H1 (cell line): ENCODE measurements around the gene HMHB1. TPM values are rescaled to one million over a fixed set of nuclear protein-coding genes. Genes with fewer than 3 reads are reported as not detected.

Source experiments
- CTCF ChIA-PET: fragments of 300-600 bp; sonication (Branson Sonifier 250); formaldehyde crosslinking; loops from one replicate; lab custom pipeline; 2021; ENCODE audit not compliant: partially characterized antibody; lab: Charles Lee
- POLR2A ChIA-PET: fragments of 300-600 bp; sonication (Branson Sonifier 250); formaldehyde crosslinking; loops from one replicate; lab custom pipeline; 2021; ENCODE audit warnings: inconsistent platforms; ENCODE audit not compliant: partially characterized antibody; lab: Charles Lee
- DNase-seq, 2 experiments: peaks; one replicate each; pipeline versions ENCODE4 v3.0.0 to v3.0.0-alpha.2; 2010 to 2022; ENCODE audit warnings: low spot score in 2 of 2, low read depth in 1 of 2, mixed read lengths in 1 of 2
- FAIRE-seq: peaks from 2 replicates; lab custom pipeline; 2011; peaks lifted over from hg19 to GRCh38; lab: Jason Lieb, UNC
- H2AFZ ChIP-seq: 2 replicates; pipeline ENCODE4 v1.8.1; 2012; ENCODE audit warnings: low read length, inconsistent platforms
- H2AK5ac ChIP-seq: 2 replicates; pipeline ENCODE4 v1.6.1; 2013; ENCODE audit warnings: low read depth, low read length
- H2BK120ac ChIP-seq: replicated peaks from 2 replicates; pipeline ENCODE3; 2013; ENCODE audit warnings: low read depth, low read length, inconsistent platforms
- H2BK12ac ChIP-seq: 2 replicates; pipeline ENCODE4 v1.6.1; 2013; ENCODE audit warnings: low read depth, low read length
- H2BK15ac ChIP-seq: 2 replicates; pipeline ENCODE4 v1.6.1; 2013; ENCODE audit warnings: low read length
- H2BK20ac ChIP-seq: 2 replicates; pipeline ENCODE4 v1.6.1; 2013; ENCODE audit warnings: low read length
- H2BK5ac ChIP-seq: 2 replicates; pipeline ENCODE4 v1.6.1; 2013; ENCODE audit warnings: low read depth, low read length
- H3K14ac ChIP-seq: 2 replicates; pipeline ENCODE4 v1.6.1; 2013; ENCODE audit warnings: inconsistent platforms; ENCODE audit not compliant: insufficient read length
- H3K18ac ChIP-seq: 2 replicates; pipeline ENCODE4 v1.6.1; 2013; ENCODE audit warnings: low read length; ENCODE audit errors: extremely low read depth
- H3K23ac ChIP-seq: 2 replicates; pipeline ENCODE4 v1.6.1; 2013; ENCODE audit warnings: inconsistent platforms; ENCODE audit not compliant: insufficient read length
- H3K23me2 ChIP-seq: 2 replicates; pipeline ENCODE4 v1.6.1; 2013; ENCODE audit warnings: low read depth, low read length
- H3K27ac ChIP-seq: 2 replicates; pipeline ENCODE4 v1.6.1; 2011; ENCODE audit warnings: low read depth, low read length, inconsistent platforms
- H3K27me3 ChIP-seq, 4 experiments: replicated peaks in 1 of 4; 1 replicate in 1 of 4; 2 replicates in 3 of 4; pipeline versions ENCODE4 v1.6.1 to v1.8.1; 2011 to 2013; ENCODE audit warnings: low read length in 3 of 4, mild to moderate bottlenecking in 3 of 4, inconsistent platforms in 2 of 4, mixed read lengths in 2 of 4, moderate library complexity in 1 of 4; ENCODE audit not compliant: control insufficient read depth in 3 of 4, insufficient read depth in 3 of 4; ENCODE audit errors: extremely low read depth in 1 of 4
- H3K36me3 ChIP-seq, 4 experiments: 2 replicates each; pipeline versions ENCODE4 v1.6.1 to v1.8.1; 2011 to 2013; ENCODE audit warnings: mild to moderate bottlenecking in 4 of 4, low read length in 3 of 4, moderate library complexity in 2 of 4, control low read depth in 1 of 4, inconsistent platforms in 1 of 4; ENCODE audit not compliant: insufficient read depth in 4 of 4, control insufficient read depth in 2 of 4
- H3K4ac ChIP-seq: replicated peaks from 2 replicates; pipeline ENCODE3; 2013; ENCODE audit warnings: low read length, low read depth, mixed read lengths, inconsistent platforms; ENCODE audit not compliant: insufficient read length
- H3K4me1 ChIP-seq, 4 experiments: replicated peaks in 1 of 4; 1 replicate in 1 of 4; 2 replicates in 3 of 4; pipeline versions ENCODE4 v1.6.1 to v1.8.1; 2011 to 2013; ENCODE audit warnings: low read length in 3 of 4, inconsistent platforms in 2 of 4, mixed read lengths in 1 of 4; ENCODE audit not compliant: insufficient read depth in 4 of 4, control insufficient read depth in 3 of 4
- H3K4me2 ChIP-seq, 2 experiments: 2 replicates each; pipeline versions ENCODE4 v1.6.1 to v1.8.1; 2011 to 2013; ENCODE audit warnings: low read depth in 2 of 2, low read length in 2 of 2, control low read depth in 1 of 2, inconsistent platforms in 1 of 2, mild to moderate bottlenecking in 1 of 2; ENCODE audit not compliant: insufficient read depth in 1 of 2
- H3K4me3 ChIP-seq, 4 experiments: fragments of 200-600, 300-600 bp in 1 of 4; sonication (generic), shearing (Covaris generic), sonication (Bioruptor Twin) in 1 of 4; 2 replicates each; pipeline versions ENCODE4 v1.5.1 to v1.8.1; 2011 to 2016; ENCODE audit warnings: low read length in 4 of 4, low read depth in 3 of 4, control low read depth in 2 of 4, inconsistent platforms in 2 of 4, mild to moderate bottlenecking in 2 of 4, mixed read lengths in 1 of 4, moderate library complexity in 1 of 4; ENCODE audit not compliant: insufficient read depth in 2 of 4; ENCODE audit errors: extremely low read depth in 1 of 4
- H3K56ac ChIP-seq: replicated peaks from 2 replicates; pipeline ENCODE3; 2013; ENCODE audit warnings: low read depth, mild to moderate bottlenecking, mixed read lengths, low read length, inconsistent platforms; ENCODE audit not compliant: insufficient read length
- H3K79me1 ChIP-seq: 2 replicates; pipeline ENCODE4 v1.6.1; 2013; ENCODE audit warnings: low read depth, low read length, control low read depth
- H3K79me2 ChIP-seq, 2 experiments: 2 replicates each; pipeline versions ENCODE4 v1.6.1 to v1.8.1; 2012 to 2013; ENCODE audit warnings: low read length in 2 of 2, mild to moderate bottlenecking in 2 of 2, inconsistent platforms in 1 of 2; ENCODE audit not compliant: insufficient read depth in 2 of 2, control insufficient read depth in 1 of 2
- H3K9ac ChIP-seq, 4 experiments: replicated peaks in 1 of 4; 1 replicate in 1 of 4; 2 replicates in 3 of 4; pipeline versions ENCODE4 v1.6.1 to v1.8.1; 2011 to 2013; ENCODE audit warnings: low read depth in 3 of 4, low read length in 3 of 4, control low read depth in 2 of 4, mild to moderate bottlenecking in 2 of 4, moderate library complexity in 2 of 4, inconsistent platforms in 1 of 4; ENCODE audit errors: extremely low read depth in 1 of 4
- H3K9me3 ChIP-seq, 2 experiments: 2 replicates each; pipeline versions ENCODE4 v1.6.1 to v1.8.1; 2012 to 2013; ENCODE audit warnings: mild to moderate bottlenecking in 2 of 2, moderate library complexity in 2 of 2, control low read depth in 1 of 2, inconsistent platforms in 1 of 2, low read depth in 1 of 2, low read length in 1 of 2, mixed read lengths in 1 of 2; ENCODE audit not compliant: insufficient read depth in 2 of 2
- H4K20me1 ChIP-seq, 2 experiments: replicated peaks in 1 of 2; 2 replicates each; pipeline versions ENCODE3 to v1.8.1; 2011 to 2013; ENCODE audit warnings: inconsistent platforms in 2 of 2, low read length in 2 of 2, mild to moderate bottlenecking in 1 of 2; ENCODE audit not compliant: insufficient read depth in 2 of 2, control insufficient read depth in 1 of 2
- H4K5ac ChIP-seq: 2 replicates; pipeline ENCODE4 v1.6.1; 2013; ENCODE audit warnings: low read length, low read depth, mixed read lengths, inconsistent platforms; ENCODE audit not compliant: insufficient read length
- H4K8ac ChIP-seq: 2 replicates; pipeline ENCODE4 v1.8.0; 2013; ENCODE audit warnings: mild to moderate bottlenecking, moderate library complexity, low read length, inconsistent platforms; ENCODE audit not compliant: insufficient read depth; ENCODE audit errors: extremely low read depth
- H4K91ac ChIP-seq: replicated peaks from 2 replicates; pipeline ENCODE3; 2013; ENCODE audit warnings: low read length, mixed read lengths, inconsistent platforms; ENCODE audit not compliant: insufficient read length
- BCL11A ChIP-seq, 2 experiments: IDR thresholded peaks; one replicate each; pipeline ENCODE4 v1.6.1; 2011; ENCODE audit warnings: low read depth in 2 of 2, low read length in 2 of 2, mild to moderate bottlenecking in 2 of 2
- CEBPB ChIP-seq: IDR thresholded peaks from 2 replicates; pipeline ENCODE4 v1.6.1; 2012; ENCODE audit warnings: low read depth, low read length
- CHD2 ChIP-seq: IDR thresholded peaks from 2 replicates; pipeline ENCODE4 v1.6.1; 2012; ENCODE audit warnings: low read length, improper control_type of control experiment
- CTBP2 ChIP-seq: IDR thresholded peaks from 2 replicates; pipeline ENCODE4 v1.7.0; 2011; ENCODE audit warnings: borderline replicate concordance, mild to moderate bottlenecking, moderate library complexity, mixed read lengths, low read length; ENCODE audit not compliant: insufficient read depth, insufficient read length
- GABPA ChIP-seq: IDR thresholded peaks from 2 replicates; pipeline ENCODE4 v1.6.1; 2011; ENCODE audit warnings: mild to moderate bottlenecking, low read length, moderate library complexity, borderline replicate concordance; ENCODE audit not compliant: insufficient read depth
- KDM1A ChIP-seq: fragments of 200-600, 300-600 bp; sonication (generic); IDR thresholded peaks from 2 replicates; pipeline ENCODE4 v1.7.1; 2016; ENCODE audit warnings: mild to moderate bottlenecking, low read length, borderline replicate concordance
- KDM5A ChIP-seq: fragments of 200-600 bp; IDR thresholded peaks from 2 replicates; pipeline ENCODE4 v1.7.1; 2012; ENCODE audit warnings: mild to moderate bottlenecking, low read length, inconsistent platforms, mixed read lengths
- SIN3A ChIP-seq, 2 experiments: IDR thresholded peaks in 1 of 2; conservative IDR thresholded peaks in 1 of 2; 2 replicates each; pipeline ENCODE4 v1.6.1; 2011 to 2012; ENCODE audit warnings: low read length in 2 of 2, improper control_type of control experiment in 1 of 2, low read depth in 1 of 2, mild to moderate bottlenecking in 1 of 2
- SP1 ChIP-seq: IDR thresholded peaks from 2 replicates; pipeline ENCODE4 v1.6.1; 2011; ENCODE audit warnings: low read depth, low read length
- TAF1 ChIP-seq: IDR thresholded peaks from 2 replicates; pipeline ENCODE4 v1.6.1; 2011; ENCODE audit warnings: mild to moderate bottlenecking, low read depth, low read length
- TCF12 ChIP-seq: IDR thresholded peaks from 2 replicates; pipeline ENCODE4 v1.6.1; 2011; ENCODE audit warnings: low read depth, mild to moderate bottlenecking, low read length
- ZNF274 ChIP-seq: IDR thresholded peaks from 2 replicates; pipeline ENCODE4 v1.7.0; 2012; ENCODE audit warnings: low read length, borderline replicate concordance; ENCODE audit errors: extremely low read depth
- WGBS, 2 experiments: shearing (Covaris generic) in 1 of 2; methylation state at CpG; one replicate each; pipeline versions ENCODE4 v1.1.6 to v1.1.7; 2013 to 2015; ENCODE audit warnings: low lambda C conversion rate in 2 of 2, mixed read lengths in 2 of 2, inconsistent platforms in 1 of 2, low coverage in 1 of 2, missing lambda C conversion rate in 1 of 2; ENCODE audit not compliant: insufficient replicate concordance in 2 of 2, insufficient coverage in 1 of 2, insufficient read length in 1 of 2; ENCODE audit errors: extremely low coverage in 1 of 2, missing lambda C conversion rate in 1 of 2; 5-methylcytosine and 5-hydroxymethylcytosine counted together
- polyA plus RNA-seq, 7 experiments: library from polyadenylated mRNA; depleted of rRNA in 3 of 7; stranded (reverse) in 5 of 7; unstranded in 2 of 7; fragments of >200 nt in 5 of 7; fragments of 200-250 nt in 2 of 7; gene quantifications; 1 replicate in 5 of 7; 2 replicates in 1 of 7; 4 replicates in 1 of 7; pipeline versions ENCODE4 v1.2.1 to v1.2.3, GENCODE V29; 2011 to 2013; ENCODE audit warnings: missing spikeins in 2 of 7, mixed read lengths in 2 of 7
- total RNA-seq: library from RNA; stranded (reverse); fragmentation: NEBNext Ultra II Directional; extraction: Animal tissue kit (Norgen Biotek cat#: 25700); gene quantifications from 2 replicates; pipeline ENCODE4 v1.2.1, GENCODE V29; 2021

The HMHB1 gene
- total and polyA plus RNA-seq, 2 of the 8 experiments (the other 6 are each of a cell fraction or from before 2014, with no cell fraction given): not detected

- Histone ChIP-seq H3K27ac (no peak overlapping the region), H2BK12ac (no peak overlapping the region), H3K4me2 (no peak overlapping the region), H3K4me1 (no peaks in the 10 kb centered on the region), H4K8ac (no peak overlapping the region), H3K36me3 (no peaks in the 10 kb centered on the region), H2AFZ (no peak overlapping the region), H3K27me3 (no peaks in the 10 kb centered on the region), H2BK20ac (no peak overlapping the region), H3K4me3 (no peak overlapping the region), H3K23me2 (no peaks in the 10 kb centered on the region), H4K91ac (no peak overlapping the region), H3K79me1 (no peaks in the 10 kb centered on the region), H4K5ac (no peak overlapping the region), H3K14ac (no peak overlapping the region), H4K20me1 (no peaks in the 10 kb centered on the region), H2BK5ac (no peak overlapping the region), H3K9ac (no peak overlapping the region), H3K4ac (no peak overlapping the region), H3K23ac (no peak overlapping the region), H3K56ac (no peak overlapping the region), H2BK120ac (no peak overlapping the region), H2BK15ac (no peak overlapping the region), H3K79me2 (no peaks in the 10 kb centered on the region), H2AK5ac (no peak overlapping the region), H3K18ac (no peak overlapping the region), H3K9me3 (no peaks in the 10 kb centered on the region)
- ChIA-PET CTCF (interaction anchor here (0.6 kb wide), 1 partner anchor 627 kb away, joined by 3 read pairs; no protein-coding TSS in a partner anchor), POLR2A (no interaction called here)
- WGBS, 2 experiments: 80% methylated on average over 2 of the region's 2 CpGs; no CpG with 5 or more reads in 1 of the 2 experiments
- DNase-seq (no peak), FAIRE-seq (no peak)
- no peak for TF ChIP-seq CHD2
- no peak for TF ChIP-seq SP1
- TF ChIP-seq GABPA: no peak
- no peak for TF ChIP-seq KDM1A
- TF ChIP-seq CTBP2: no peak
- no peak for TF ChIP-seq CEBPB
- TF ChIP-seq TAF1: no peak
- TF ChIP-seq KDM5A: no peak
- no peak for TF ChIP-seq SIN3A (conservative IDR thresholded peaks at IDR 0.05 in 1 of 2, IDR thresholded peaks at IDR 0.05 in 1 of 2; ENCODE audit: low read depth in 1 of 2, low read length in 2 of 2)
- no peak for TF ChIP-seq ZNF274
- no peak for TF ChIP-seq BCL11A (IDR thresholded peaks at IDR 0.05; ENCODE audit: low read depth in 2 of 2, low read length in 2 of 2)
- no peak for TF ChIP-seq TCF12
These were observed 6.1 kb upstream of the HMHB1 start for GRCh38 chr5:143805861-143806260.
